GM18511 (cell line): Measurements from ENCODE around the gene ZMYND10.
"Not testable (repeated sequence)": the region's sequence is repeated elsewhere in the genome, so short reads cannot be mapped to it uniquely, and the experiment has no call there.

ENCODE experiments used
- ATAC-seq: cut with Tn5 transposase; IDR thresholded peaks from one replicate; pipeline ENCODE4 v1.9.1; 2021; ENCODE audit warnings: mild to moderate bottlenecking, moderate library complexity; ENCODE audit not compliant: unreplicated experiment

ZMYND10 gene

DNA sequence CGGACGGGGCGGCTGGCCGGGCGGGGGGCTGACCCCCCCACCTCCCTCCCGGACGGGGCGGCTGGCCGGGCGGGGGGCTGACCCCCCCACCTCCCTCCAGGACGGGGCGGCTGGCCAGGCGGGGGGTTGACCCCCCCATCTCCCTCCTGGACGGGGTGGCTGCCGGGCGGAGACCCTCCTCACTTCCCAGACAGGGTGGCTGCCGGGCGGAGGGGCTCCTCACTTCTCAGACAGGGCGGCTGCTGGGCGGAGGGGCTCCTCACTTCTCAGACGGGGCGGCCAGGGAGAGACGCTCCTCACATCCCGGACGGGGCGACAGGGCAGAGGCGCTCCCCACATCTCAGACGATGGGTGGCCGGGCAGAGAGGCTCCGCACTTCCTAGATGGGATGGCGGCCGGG lies 33.5 kb downstream of the ZMYND10 start:
- not testable (repeated sequence) for ATAC-seq

GRCh38 chr3:50304601-50305000 lies 40.9 kb downstream of the ZMYND10 start:
- no peak for ATAC-seq

GRCh38 chr3:50303013-50303815 lies 42.3 kb downstream of the ZMYND10 start, which contains the start of gene HYAL1:
Gene HYAL1 (minus strand): TSS chr3:50303574. CDS start chr3:50302956, 618 bp downstream.
- ATAC-seq, result no peak

DNA sequence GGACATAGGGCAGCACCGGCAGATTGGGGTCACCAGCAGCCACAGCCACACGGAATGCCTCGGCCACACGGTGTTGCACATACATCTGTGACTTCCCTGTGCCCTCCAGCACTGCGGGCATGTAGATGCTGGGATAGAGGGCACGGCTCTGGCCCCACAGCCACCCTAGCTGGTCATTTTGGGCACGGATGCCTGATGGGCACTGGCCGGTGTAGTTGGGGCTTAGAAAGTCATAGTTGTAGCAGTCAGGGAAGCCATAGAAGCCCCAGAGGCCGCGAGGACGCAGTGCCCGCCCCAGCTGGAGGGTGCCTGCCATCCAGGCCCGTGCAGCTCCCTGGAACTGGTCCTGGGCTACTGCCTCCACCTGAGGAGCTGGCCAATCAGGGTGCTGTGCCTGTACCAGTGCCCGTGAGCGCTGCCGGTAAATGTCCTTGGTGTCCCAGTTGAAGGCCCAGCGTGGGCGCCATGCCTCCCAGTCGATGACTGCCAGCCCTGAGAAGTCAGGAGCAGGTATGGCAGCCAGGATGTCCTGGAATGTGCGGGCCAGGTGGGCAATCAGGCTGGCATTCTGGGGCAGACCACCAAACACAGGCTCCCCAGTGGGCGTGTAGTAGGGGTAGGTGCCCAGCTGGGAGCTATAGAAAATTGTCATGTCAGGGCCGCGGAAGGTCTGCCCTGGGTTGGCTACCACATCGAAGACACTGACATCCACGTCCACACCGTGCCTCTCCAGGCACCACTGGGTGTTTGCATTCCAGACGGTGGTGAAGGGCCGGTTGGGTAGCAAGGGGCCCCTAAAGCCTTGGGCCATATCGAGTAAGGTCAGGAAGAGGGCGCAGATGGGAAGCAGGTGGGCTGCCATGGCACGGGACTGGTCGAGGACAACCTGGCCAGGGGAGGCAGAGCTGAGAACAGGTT lies 43.2 kb downstream of the ZMYND10 start:
- no peak for ATAC-seq

DNA sequence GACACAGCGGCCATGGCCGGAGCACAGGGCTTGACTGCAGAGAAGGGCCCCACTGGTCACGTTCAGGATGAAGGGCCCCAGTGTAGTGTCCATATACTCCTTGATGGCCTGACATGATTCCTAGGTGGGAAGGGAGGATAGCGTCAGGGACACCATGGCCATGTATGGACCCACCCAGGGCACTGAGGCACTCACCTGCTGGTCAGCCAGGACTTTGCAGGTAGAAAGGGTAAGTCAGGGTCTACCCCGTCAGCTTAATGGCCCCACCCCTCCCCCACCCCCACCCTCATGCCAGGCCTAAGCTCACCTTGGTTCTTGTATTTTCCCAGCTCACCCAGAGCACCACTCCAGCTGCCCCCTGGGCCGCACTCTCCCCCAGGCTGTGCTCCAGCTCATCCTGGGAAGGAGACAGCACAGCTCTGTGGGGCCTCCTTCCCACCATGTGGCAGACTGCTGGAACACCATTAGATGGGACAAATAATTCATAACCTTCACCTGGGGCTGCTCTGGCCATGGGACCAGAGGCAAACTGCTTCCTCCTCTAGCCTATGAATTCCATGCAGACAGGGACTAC lies 44.8 kb downstream of the ZMYND10 start:
- ATAC-seq, result no peak

DNA sequence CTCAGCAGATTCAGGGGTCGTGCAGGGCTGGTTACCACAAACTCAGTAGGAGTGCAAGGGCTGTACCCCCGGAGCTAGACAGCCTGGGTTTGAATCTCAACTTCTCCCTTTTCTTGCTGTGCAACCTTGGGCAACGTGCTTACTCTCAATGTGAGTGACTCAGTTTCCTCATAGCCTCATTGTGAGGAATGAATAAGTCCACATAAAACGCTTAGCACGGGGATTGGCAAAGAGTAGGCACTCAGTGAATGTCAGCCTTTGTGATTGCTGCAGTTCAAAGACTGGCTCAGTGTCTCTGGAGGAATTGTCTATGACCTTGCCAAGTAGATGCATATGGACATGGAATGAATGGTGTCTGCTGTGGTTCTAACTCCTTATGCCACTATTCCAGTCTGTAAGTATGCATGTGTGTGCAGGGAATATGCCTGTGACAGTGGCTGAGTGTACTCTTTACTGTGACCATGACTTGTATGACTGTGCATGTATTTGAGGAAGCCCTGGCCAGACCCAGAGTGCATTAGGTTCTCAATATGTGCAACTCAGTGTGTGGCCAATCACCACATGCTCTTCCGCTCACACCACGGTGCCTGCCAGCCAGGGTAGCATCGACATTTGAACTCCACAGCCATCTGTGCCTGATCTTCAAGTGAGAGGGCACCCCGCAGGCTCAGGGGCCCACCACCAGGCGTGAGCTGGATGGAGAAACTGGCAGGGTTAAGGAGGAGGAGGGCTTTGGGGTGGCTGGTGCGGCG lies 45.4 kb downstream of the ZMYND10 start:
- ATAC-seq, result no peak

GRCh38 chr3:50299638-50299928 lies 45.9 kb downstream of the ZMYND10 start:
- no peak for ATAC-seq

GRCh38 chr3:50298836-50299637 lies 46.5 kb downstream of the ZMYND10 start, which contains the start of the genes HYAL3 and NAA80:
Gene HYAL3 (minus strand): TSS chr3:50299405. CDS start chr3:50295602, 3,803 bp downstream.
Gene NAA80 (minus strand): TSS chr3:50299405. CDS start chr3:50297463, 1,942 bp downstream.
- peak; percentile 84 for ATAC-seq

GRCh38 chr3:50297896-50298725 lies 47.4 kb downstream of the ZMYND10 start:
- no peak for ATAC-seq

DNA sequence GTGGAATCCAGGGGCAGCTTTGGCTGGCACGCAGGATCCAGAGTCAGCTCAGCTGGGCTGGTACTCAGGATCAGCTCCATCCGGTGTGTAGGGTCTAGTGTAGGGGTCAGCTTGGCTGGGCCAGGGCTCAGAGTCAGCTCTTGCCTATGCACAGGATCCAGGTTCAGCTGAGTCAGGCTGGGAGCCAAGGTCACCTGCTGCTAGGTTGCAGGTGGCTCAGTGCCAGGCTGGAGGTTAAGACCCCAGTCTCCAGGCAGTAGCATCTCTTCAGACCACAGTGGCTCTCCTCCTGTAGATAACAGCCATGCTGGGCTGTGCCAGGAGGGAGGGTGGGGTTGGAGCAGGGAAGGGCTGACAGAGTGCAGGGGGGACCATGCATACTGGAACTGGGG lies 48.2 kb downstream of the ZMYND10 start:
- ATAC-seq, result no peak

GRCh38 chr3:50296721-50297383 lies 48.7 kb downstream of the ZMYND10 start:
- no peak for ATAC-seq

DNA sequence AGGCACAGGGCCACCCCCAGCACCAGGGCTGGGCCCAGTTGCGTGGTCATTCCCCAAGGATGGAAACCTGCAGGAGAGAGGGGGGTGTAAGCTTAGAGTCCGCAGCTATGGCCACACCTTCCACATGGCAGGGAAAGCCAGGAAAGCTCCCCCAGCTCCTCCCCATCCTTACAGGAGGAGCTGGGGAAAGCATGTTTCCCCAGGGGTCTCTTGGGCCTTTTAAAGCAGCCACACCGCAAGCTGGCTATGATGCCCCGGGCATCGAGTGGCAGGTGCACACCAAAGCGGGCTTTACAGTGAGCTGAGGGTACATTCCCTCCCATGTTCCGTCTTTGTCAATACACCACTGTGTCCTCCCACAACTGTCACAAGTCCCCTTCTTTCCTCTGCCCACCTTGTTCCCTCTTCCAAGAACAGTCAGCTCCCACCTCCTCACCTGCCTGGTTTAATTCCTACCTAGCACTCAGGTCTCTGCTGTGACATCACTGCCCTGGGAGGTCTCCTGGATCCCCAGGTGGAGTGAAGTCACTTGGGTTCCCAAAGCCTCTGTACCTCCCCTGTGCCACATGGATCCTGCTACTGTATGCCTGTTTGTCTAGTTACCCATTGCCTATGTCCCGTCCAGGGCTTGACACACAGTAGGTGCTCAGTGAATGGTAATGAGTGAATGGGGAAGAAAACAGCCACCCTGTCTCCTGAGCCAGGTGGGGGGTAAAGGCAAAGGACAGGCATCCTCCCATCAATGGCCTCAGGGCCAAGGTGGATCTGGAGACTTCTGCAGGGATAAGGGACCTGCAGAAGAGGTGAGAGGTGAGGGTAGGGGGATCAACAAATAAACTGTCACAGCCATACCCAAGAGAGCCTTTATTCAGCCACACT lies 49.7 kb downstream of the ZMYND10 start:
- ATAC-seq, result no peak

- no peak for ATAC-seq
These were observed 50.8 kb downstream of the ZMYND10 start for GRCh38 chr3:50294492-50295403.

DNA sequence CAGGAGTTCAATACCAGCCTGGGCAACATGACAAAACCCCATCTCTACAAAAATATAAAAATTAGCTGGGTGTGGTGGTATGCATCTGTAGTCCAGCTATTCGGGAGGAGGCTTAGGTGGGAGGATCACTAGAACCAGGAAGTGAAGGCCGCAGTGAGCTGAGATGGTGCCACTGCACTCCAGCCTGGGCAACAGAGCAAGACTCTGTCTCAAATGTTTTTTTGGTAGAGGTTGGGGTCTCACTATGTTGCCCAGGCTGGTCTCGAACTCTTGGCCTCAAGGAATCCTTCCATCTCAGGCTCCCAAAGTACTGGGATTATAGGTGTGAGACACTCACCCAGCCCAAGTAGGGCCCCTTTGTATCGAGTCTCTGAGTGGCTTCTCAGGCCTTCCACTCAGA lies 51.4 kb downstream of the ZMYND10 start:
- no peak for ATAC-seq

GRCh38 chr3:50293079-50293801 lies 52.3 kb downstream of the ZMYND10 start:
- ATAC-seq, result no peak
